Heart right ventricle (tissue), 16 donors: ENCODE data around the gene CCDC15. TPM values are rescaled to one million over a fixed set of nuclear protein-coding genes. Genes with fewer than 3 reads are reported as not detected.

Experiments used
- ATAC-seq, 8 donors: fragments of 200-7000 bp; cut with Tn5 transposase; one replicate each; pipeline ENCODE4 v1.9.1; 2020; ENCODE audit warnings: mild to moderate bottlenecking in 8 of 8, moderate library complexity in 8 of 8, moderate number of reproducible peaks in 1 of 8
- DNase-seq, 2 donors: peaks; one replicate each; pipeline ENCODE4 v3.0.0-alpha.2; 2020
- H3K27ac ChIP-seq, 10 donors: fragments of 200-600 bp; sonication (generic) in 2 of 10; one replicate each; pipeline versions ENCODE4 v1.5.0 to v1.8.0; 2020 to 2022; ENCODE audit warnings: mild to moderate bottlenecking in 3 of 10
- H3K27me3 ChIP-seq, 7 donors: fragments of 200-600 bp; one replicate each; pipeline ENCODE4 v1.8.0; 2021 to 2022; ENCODE audit warnings: mild to moderate bottlenecking in 2 of 7
- H3K36me3 ChIP-seq, 9 donors: fragments of 200-600 bp; sonication (generic) in 1 of 9; one replicate each; pipeline versions ENCODE4 v1.5.0 to v1.8.0; 2020 to 2022; ENCODE audit warnings: mild to moderate bottlenecking in 2 of 9
- H3K4me1 ChIP-seq, 9 donors: fragments of 200-600 bp; sonication (generic) in 1 of 9; one replicate each; pipeline versions ENCODE4 v1.5.0 to v1.8.0; 2020 to 2022; ENCODE audit warnings: mild to moderate bottlenecking in 4 of 9
- H3K4me3 ChIP-seq, 10 donors: fragments of 200-600 bp; sonication (generic) in 2 of 10; one replicate each; pipeline versions ENCODE4 v1.5.0 to v1.8.0; 2020 to 2022; ENCODE audit warnings: mild to moderate bottlenecking in 7 of 10, moderate library complexity in 2 of 10
- H3K9me3 ChIP-seq, 11 donors: fragments of 200-600 bp in 10 of 11; sonication (generic) in 2 of 11; one replicate each; pipeline versions ENCODE4 v1.5.0 to v1.8.0; 2013 to 2022; ENCODE audit warnings: mild to moderate bottlenecking in 2 of 11, control low read depth in 1 of 11, moderate library complexity in 1 of 11
- CTCF ChIP-seq, 9 donors: fragments of 200-600 bp; sonication (generic) in 2 of 9; IDR thresholded peaks; one replicate each; pipeline versions ENCODE4 v1.5.0 to v1.8.0; 2021 to 2022; ENCODE audit warnings: antibody characterized with exemption in 9 of 9, mild to moderate bottlenecking in 5 of 9, moderate library complexity in 1 of 9
- WGBS, 2 donors: extraction: QIAGEN DNeasy Blood & Tissue Kit; methylation state at CpG; one replicate each; pipeline ENCODE4 v1.1.7; 2013; ENCODE audit warnings: inconsistent platforms in 1 of 2; 5-methylcytosine and 5-hydroxymethylcytosine counted together
- intact Hi-C, 10 donors: fragments of 100-400 bp; cut with DNase I; formaldehyde crosslinking; loops; one replicate each; pipeline versions ENCODE4 v1.11.1 to v1.14.2; 2022
- polyA plus RNA-seq, 2 donors: library from polyadenylated mRNA; stranded (reverse); fragments of 200-250 nt; gene quantifications; one replicate each; pipeline ENCODE4 v1.2.3, GENCODE V29; 2013
- total RNA-seq, 10 donors: library from RNA; stranded (reverse); fragmentation: NEBNext Ultra II Directional in 3 of 10; extraction: Animal tissue kit (Norgen Biotek cat#: 25700) in 3 of 10; gene quantifications; one replicate each; pipeline versions ENCODE4 v1.2.1 to v1.2.4, GENCODE V29; 2021 to 2023
- donor health status: Arrhythmogenic right ventricular cardiomyopathy.
- donor health status: ischemic (EF 13 %, LVEDD 7.1; RV severe dilation, severe dysfunction).
- donor health status: healthy with polysubstance abuse.
- donor health status: DM: no; HTN: yes; CAD: no.
- donor health status: DM: no; HTN: no; CAD: no.
- donor health status: ischemic (EF 25% LVEDD 6.9; RV normal size, moderate dysfunction).
- donor health status: ischemic (EF 25% LVEDD 5.7; RV mildly dilated, moderate dysfunction).
- donor health status: healthy.
- donor health status: DM: yes; HTN: yes; CAD: no.
- donor health status: Ischemic cardiomyopathy.
- donor health status: ischemic (EF 35%, LVEDD 5.7; RV mildly dilated, moderate dysfunction).
- donor health status: nonischemic (EF 11% LVEDD 7.7; RV severe dilation, severe dysfunction).
- donor health status: DM: yes; HTN: yes; CAD: no.
- donor health status: PGD.
- donor health status: ischemic (EF 29% LVEDD 5.4; RV normal size, mild dysfunction).
- donor health status: nonischemic (EF 23%, LVEDD 6.1; RV moderate dilation, normal function).

The CCDC15 gene
- total and polyA plus RNA-seq, 12 donors: 0.07 to 0.83 (median 0.20) TPM

GRCh38 chr11:125069008-125069407, 115.0 kb downstream of the CCDC15 start:
- peaks cover 0 to 64% (median under 1%) of the 10 kb centered on the region in 9 donors for H3K4me1 ChIP-seq
- intact Hi-C loops: no loop called here
- DNase-seq (no peak), ATAC-seq (no peak)
- no peaks in the 10 kb centered on the region for H3K36me3 ChIP-seq
- TF ChIP-seq CTCF (IDR thresholded peaks at IDR 0.05): no peak
- WGBS, 2 donors: 83 to 90% methylated on average over 4 of the region's 4 CpGs
- H3K4me3 ChIP-seq: no peak overlapping the region
- H3K9me3 ChIP-seq: no peaks in the 10 kb centered on the region
- H3K27me3 ChIP-seq: peaks cover 0 to 70% (median 37%) of the 10 kb centered on the region in 7 donors
- peak overlapping the region in 1 of 10 donors; percentile 87 for H3K27ac ChIP-seq

- DNase-seq (no peak), ATAC-seq (no peak)
- WGBS, 2 donors: 79 to 81% methylated on average over 5 of the region's 5 CpGs
- H3K27ac ChIP-seq: peak overlapping the region in 4 of 10 donors; percentile 22 to 87 (median 46)
- peaks cover 0 to 68% (median 30%) of the 10 kb centered on the region in 7 donors for H3K27me3 ChIP-seq
- TF ChIP-seq CTCF (IDR thresholded peaks at IDR 0.05): no peak
- H3K4me1 ChIP-seq: peaks cover 0 to 56% (median 0%) of the 10 kb centered on the region in 9 donors
- no peaks in the 10 kb centered on the region for H3K36me3 ChIP-seq
- intact Hi-C loops: no loop called here
- H3K4me3 ChIP-seq: no peak overlapping the region
- H3K9me3 ChIP-seq: no peaks in the 10 kb centered on the region
Observed at GRCh38 chr11:125069796-125070195, 115.8 kb downstream of the CCDC15 start.

GRCh38 chr11:125070699-125071254, 116.8 kb downstream of the CCDC15 start:
- H3K27me3 ChIP-seq: peaks cover 0 to 58% (median 26%) of the 10 kb centered on the region in 7 donors
- TF ChIP-seq CTCF (IDR thresholded peaks at IDR 0.05): no peak
- H3K4me3 ChIP-seq: no peak overlapping the region
- H3K4me1 ChIP-seq: peaks cover 0 to 60% (median 0%) of the 10 kb centered on the region in 9 donors
- H3K9me3 ChIP-seq: no peaks in the 10 kb centered on the region
- intact Hi-C loops: no loop called here
- peak; percentile 75 to 87 (median 85) for ATAC-seq
- WGBS, 2 donors: 58 to 59% methylated on average over 7 of the region's 7 CpGs
- peak; percentile 52 to 59 for DNase-seq
- H3K36me3 ChIP-seq: no peaks in the 10 kb centered on the region
- H3K27ac ChIP-seq: peak overlapping the region in 5 of 10 donors; percentile 20 to 87 (median 44)

GRCh38 chr11:125071435-125071834, 117.4 kb downstream of the CCDC15 start:
- intact Hi-C loops: no loop called here
- WGBS, 2 donors: 42 to 48% methylated on average over 5 of the region's 5 CpGs
- DNase-seq (no peak), ATAC-seq (peak in 3 of 8 donors; percentile 11 to 23 (median 22))
- Histone ChIP-seq H3K27ac (peak overlapping the region in 5 of 10 donors; percentile 20 to 87 (median 44)), H3K4me1 (peaks cover 0 to 61% (median 0%) of the 10 kb centered on the region in 9 donors), H3K36me3 (no peaks in the 10 kb centered on the region), H3K9me3 (no peaks in the 10 kb centered on the region), H3K4me3 (no peak overlapping the region), H3K27me3 (peaks cover 0 to 52% (median 20%) of the 10 kb centered on the region in 7 donors)
- TF ChIP-seq CTCF (IDR thresholded peaks at IDR 0.05): no peak
